NCI-H146 treated with DMSO at 0.1 percent for 48 hours (cell line): Measurements from ENCODE around the gene CD200R1L.

Experiments
- DNase-seq: peaks from one replicate; lab custom pipeline; 2025; ENCODE audit not compliant: unreplicated experiment; lab: John Stamatoyannopoulos, UW

CD200R1L gene

GRCh38 chr3:112793326-112794081 lies 53.2 kb downstream of the CD200R1L start:
- no peak for DNase-seq

- DNase-seq: no peak
Measured at GRCh38 chr3:112791736-112792135, 54.9 kb downstream of the CD200R1L start.

GRCh38 chr3:112789787-112790186 lies 56.9 kb downstream of the CD200R1L start:
- DNase-seq: no peak

GRCh38 chr3:112786881-112787579 lies 59.6 kb downstream of the CD200R1L start:
- no peak for DNase-seq

GRCh38 chr3:112786002-112786590 lies 60.6 kb downstream of the CD200R1L start:
- DNase-seq: no peak

- DNase-seq: no peak
Measured at GRCh38 chr3:112785321-112786001, 61.2 kb downstream of the CD200R1L start.

GRCh38 chr3:112782491-112782890 lies 64.2 kb downstream of the CD200R1L start:
- DNase-seq: no peak

- no peak for DNase-seq
Measured at GRCh38 chr3:112781599-112781998, 65.1 kb downstream of the CD200R1L start.

- no peak for DNase-seq
Measured at GRCh38 chr3:112779558-112780480, 66.8 kb downstream of the CD200R1L start.

- no peak for DNase-seq
Measured at GRCh38 chr3:112779011-112779410, 67.7 kb downstream of the CD200R1L start.

GRCh38 chr3:112778353-112778948 lies 68.2 kb downstream of the CD200R1L start:
- DNase-seq: no peak

GRCh38 chr3:112777811-112778210 lies 68.9 kb downstream of the CD200R1L start:
- no peak for DNase-seq

- no peak for DNase-seq
Measured at GRCh38 chr3:112776836-112777235, 69.8 kb downstream of the CD200R1L start.

GRCh38 chr3:112776000-112776399 lies 70.7 kb downstream of the CD200R1L start:
- DNase-seq: no peak

- DNase-seq: no peak
Measured at GRCh38 chr3:112775011-112775742, 71.5 kb downstream of the CD200R1L start.

GRCh38 chr3:112774293-112774926 lies 72.3 kb downstream of the CD200R1L start:
- no peak for DNase-seq

- DNase-seq: no peak
Measured at GRCh38 chr3:112773864-112774263, 72.8 kb downstream of the CD200R1L start.

GRCh38 chr3:112770951-112771350 lies 75.7 kb downstream of the CD200R1L start:
- DNase-seq: no peak

GRCh38 chr3:112770032-112770626 lies 76.5 kb downstream of the CD200R1L start:
- DNase-seq: no peak
